ENCODE measurements around the gene ATP1A4. TPM values are rescaled to one million over a fixed set of nuclear protein-coding genes. Genes with fewer than 3 reads are reported as not detected.

The ATP1A4 gene
- total RNA-seq (not detected), polyA plus RNA-seq (not detected)

- Mint-ChIP-seq H3K27ac (peak within 1 kb of the TSS in 2 of 8 donors; percentile 11 to 42), H3K4me3 (no peak within 1 kb of the TSS), H3K36me3 (no peaks in the 10 kb centered on the region), H3K9me3 (no peaks in the 10 kb centered on the region), H3K4me1 (no peaks in the 10 kb centered on the region), H3K27me3 (peaks cover 3 to 9% of the 10 kb centered on the region in 2 donors)
- Histone ChIP-seq H3K36me3 (ENCODE audit: insufficient read depth, low read length) (no peaks in the 10 kb centered on the region), H3K27ac (ENCODE audit: low read depth, low read length) (no peak within 1 kb of the TSS), H3K27me3 (ENCODE audit: insufficient read depth, low read length, poor library complexity, severe bottlenecking) (no peaks in the 10 kb centered on the region), H3K4me1 (ENCODE audit: insufficient read depth, low read length) (no peaks in the 10 kb centered on the region), H3K9me3 (ENCODE audit: low read length) (no peaks in the 10 kb centered on the region), H3K4me3 (ENCODE audit: low read length) (no peak within 1 kb of the TSS)
- ChIA-PET POLR2A (no interaction called here), CTCF (no interaction called here)
- no peak for DNase-seq
These were observed at the start of gene ATP1A4 for GRCh38 chr1:160151303-160151702. Gene ATP1A4 (plus strand): TSS chr1:160151603. CDS start chr1:160152041, 438 bp downstream.

- H3K4me3 Mint-ChIP-seq = no peak overlapping the region
- H3K4me3 ChIP-seq (ENCODE audit: low read length) = no peak overlapping the region
- peaks cover 0 to 4% (median 0%) of the 10 kb centered on the region in 3 donors for H3K36me3 Mint-ChIP-seq
- no peaks in the 10 kb centered on the region for H3K9me3 ChIP-seq (ENCODE audit: low read length)
- DNase-seq = no peak
- H3K4me1 ChIP-seq (ENCODE audit: insufficient read depth, low read length) = peaks cover 39% of the 10 kb centered on the region
- POLR2A ChIA-PET = interaction anchor here (0.9 to 1.2 kb wide), 3 partner anchors 106 to 183 kb away, joined by 3 to 4 read pairs (median 3); partner anchors contain the start of gene PEX19
- no peaks in the 10 kb centered on the region for H3K9me3 Mint-ChIP-seq
- H3K27me3 ChIP-seq (ENCODE audit: insufficient read depth, low read length, poor library complexity, severe bottlenecking) = no peaks in the 10 kb centered on the region
- H3K27me3 Mint-ChIP-seq = peaks cover 0 to 3% of the 10 kb centered on the region in 2 donors
- no peaks in the 10 kb centered on the region for H3K36me3 ChIP-seq (ENCODE audit: insufficient read depth, low read length)
- no peak overlapping the region for H3K27ac ChIP-seq (ENCODE audit: low read depth, low read length)
- CTCF ChIA-PET = interaction anchor here (0.7 to 7.4 kb wide), 13 partner anchors 7 to 279 kb away, joined by 3 to 72 read pairs (median 4); partner anchors contain the start of genes DCAF8 and PEA15
- peaks cover 32 to 53% (median 34%) of the 10 kb centered on the region in 3 donors for H3K4me1 Mint-ChIP-seq
- peak overlapping the region; percentile 79 to 97 (median 96) for H3K27ac Mint-ChIP-seq
These were observed 49.5 kb upstream of the ATP1A4 start for GRCh38 chr1:160101717-160102522.

- Histone ChIP-seq H3K36me3 (ENCODE audit: insufficient read depth, low read length) (no peaks in the 10 kb centered on the region), H3K9me3 (ENCODE audit: low read length) (no peaks in the 10 kb centered on the region), H3K4me1 (ENCODE audit: insufficient read depth, low read length) (peaks cover 28% of the 10 kb centered on the region), H3K27ac (ENCODE audit: low read depth, low read length) (no peak overlapping the region), H3K4me3 (ENCODE audit: low read length) (no peak overlapping the region), H3K27me3 (ENCODE audit: insufficient read depth, low read length, poor library complexity, severe bottlenecking) (no peaks in the 10 kb centered on the region)
- H3K9me3 Mint-ChIP-seq = no peaks in the 10 kb centered on the region
- peak overlapping the region in 3 of 8 donors; percentile 3 to 36 (median 7) for H3K27ac Mint-ChIP-seq
- peak in 1 of 5 donors; percentile 24 for DNase-seq
- H3K4me1 Mint-ChIP-seq = peaks cover 21 to 42% (median 24%) of the 10 kb centered on the region in 3 donors
- no peaks in the 10 kb centered on the region for H3K36me3 Mint-ChIP-seq
- peak overlapping the region in 1 of 7 donors; percentile 5 for H3K4me3 Mint-ChIP-seq
- CTCF ChIA-PET = interaction anchor here (1.0 to 7.4 kb wide), 5 partner anchors 18 to 188 kb away, joined by 3 to 72 read pairs (median 10); no protein-coding TSS in a partner anchor
- H3K27me3 Mint-ChIP-seq = peaks cover 1 to 8% of the 10 kb centered on the region in 2 donors
- POLR2A ChIA-PET = no interaction called here
These were observed 47.6 kb upstream of the ATP1A4 start for GRCh38 chr1:160103658-160104408.

- H3K27ac ChIP-seq (ENCODE audit: low read depth, low read length) = no peak overlapping the region
- H3K27me3 Mint-ChIP-seq = peaks cover 5 to 12% of the 10 kb centered on the region in 2 donors
- H3K4me1 ChIP-seq (ENCODE audit: insufficient read depth, low read length) = peaks cover 22% of the 10 kb centered on the region
- DNase-seq = no peak
- H3K9me3 ChIP-seq (ENCODE audit: low read length) = no peaks in the 10 kb centered on the region
- ChIA-PET CTCF (interaction anchor here (1.0 to 7.4 kb wide), 4 partner anchors 19 to 187 kb away, joined by 3 to 72 read pairs (median 40); no protein-coding TSS in a partner anchor), POLR2A (no interaction called here)
- H3K4me3 ChIP-seq (ENCODE audit: low read length) = no peak overlapping the region
- H3K4me3 Mint-ChIP-seq = no peak overlapping the region
- H3K9me3 Mint-ChIP-seq = no peaks in the 10 kb centered on the region
- H3K36me3 Mint-ChIP-seq = no peaks in the 10 kb centered on the region
- H3K27ac Mint-ChIP-seq = peak overlapping the region in 1 of 8 donors; percentile 20
- H3K4me1 Mint-ChIP-seq = peaks cover 18 to 36% (median 18%) of the 10 kb centered on the region in 3 donors
- H3K27me3 ChIP-seq (ENCODE audit: insufficient read depth, low read length, poor library complexity, severe bottlenecking) = no peaks in the 10 kb centered on the region
- H3K36me3 ChIP-seq (ENCODE audit: insufficient read depth, low read length) = no peaks in the 10 kb centered on the region
These were observed 46.9 kb upstream of the ATP1A4 start for GRCh38 chr1:160104486-160104885.

- Histone ChIP-seq H3K36me3 (ENCODE audit: insufficient read depth, low read length) (no peaks in the 10 kb centered on the region), H3K4me3 (ENCODE audit: low read length) (no peak overlapping the region), H3K27me3 (ENCODE audit: insufficient read depth, low read length, poor library complexity, severe bottlenecking) (no peaks in the 10 kb centered on the region), H3K27ac (ENCODE audit: low read depth, low read length) (no peak overlapping the region), H3K9me3 (ENCODE audit: low read length) (no peaks in the 10 kb centered on the region), H3K4me1 (ENCODE audit: insufficient read depth, low read length) (peaks cover 16% of the 10 kb centered on the region)
- POLR2A ChIA-PET = interaction anchor here (0.7 kb wide), 1 partner anchor 49 kb away, joined by 3 read pairs; no protein-coding TSS in a partner anchor
- CTCF ChIA-PET = interaction anchor here (0.9 to 7.4 kb wide), 4 partner anchors 9 to 186 kb away, joined by 3 to 72 read pairs (median 40); no protein-coding TSS in a partner anchor
- no peak for DNase-seq
- Mint-ChIP-seq H3K36me3 (no peaks in the 10 kb centered on the region), H3K4me1 (peaks cover 13 to 31% (median 14%) of the 10 kb centered on the region in 3 donors), H3K9me3 (no peaks in the 10 kb centered on the region), H3K4me3 (no peak overlapping the region), H3K27me3 (peaks cover 5 to 16% of the 10 kb centered on the region in 2 donors), H3K27ac (no peak overlapping the region)
These were observed 46.2 kb upstream of the ATP1A4 start for GRCh38 chr1:160105155-160105554.

- CTCF ChIA-PET = interaction anchor here (1.6 to 2.4 kb wide), 2 partner anchors 21 to 184 kb away, joined by 8 read pairs; no protein-coding TSS in a partner anchor
- no peak overlapping the region for H3K27ac Mint-ChIP-seq
- no peak overlapping the region for H3K4me3 Mint-ChIP-seq
- Histone ChIP-seq H3K4me3 (ENCODE audit: low read length) (no peak overlapping the region), H3K4me1 (ENCODE audit: insufficient read depth, low read length) (no peaks in the 10 kb centered on the region), H3K27ac (ENCODE audit: low read depth, low read length) (no peak overlapping the region), H3K27me3 (ENCODE audit: insufficient read depth, low read length, poor library complexity, severe bottlenecking) (no peaks in the 10 kb centered on the region), H3K9me3 (ENCODE audit: low read length) (no peaks in the 10 kb centered on the region), H3K36me3 (ENCODE audit: insufficient read depth, low read length) (no peaks in the 10 kb centered on the region)
- POLR2A ChIA-PET = no interaction called here
- no peaks in the 10 kb centered on the region for H3K36me3 Mint-ChIP-seq
- H3K9me3 Mint-ChIP-seq = no peaks in the 10 kb centered on the region
- H3K27me3 Mint-ChIP-seq = peaks cover 14 to 15% of the 10 kb centered on the region in 2 donors
- no peak for DNase-seq
- peaks cover 0 to 9% (median 6%) of the 10 kb centered on the region in 3 donors for H3K4me1 Mint-ChIP-seq
These were observed 43.9 kb upstream of the ATP1A4 start for GRCh38 chr1:160107512-160107911.

- Histone ChIP-seq H3K36me3 (ENCODE audit: insufficient read depth, low read length) (no peaks in the 10 kb centered on the region), H3K9me3 (ENCODE audit: low read length) (no peaks in the 10 kb centered on the region), H3K4me1 (ENCODE audit: insufficient read depth, low read length) (no peaks in the 10 kb centered on the region), H3K27ac (ENCODE audit: low read depth, low read length) (no peak overlapping the region), H3K4me3 (ENCODE audit: low read length) (no peak overlapping the region), H3K27me3 (ENCODE audit: insufficient read depth, low read length, poor library complexity, severe bottlenecking) (no peaks in the 10 kb centered on the region)
- Mint-ChIP-seq H3K36me3 (no peaks in the 10 kb centered on the region), H3K4me1 (no peaks in the 10 kb centered on the region), H3K4me3 (no peak overlapping the region), H3K9me3 (no peaks in the 10 kb centered on the region), H3K27me3 (peaks cover 15 to 21% of the 10 kb centered on the region in 2 donors), H3K27ac (no peak overlapping the region)
- POLR2A ChIA-PET = no interaction called here
- peak in 1 of 5 donors; percentile 22 for DNase-seq
- CTCF ChIA-PET = interaction anchor here (0.8 to 2.4 kb wide), 4 partner anchors 8 to 183 kb away, joined by 3 to 8 read pairs (median 6); no protein-coding TSS in a partner anchor
These were observed 42.3 kb upstream of the ATP1A4 start for GRCh38 chr1:160108888-160109662.

Measured in CD8-positive, alpha-beta memory T cell (primary cell).